ENCODE data around the gene ITGA6.
"Not testable (repeated sequence)": the region's sequence is repeated elsewhere in the genome, so short reads cannot be mapped to it uniquely, and the experiment has no call there.

The ITGA6 gene

GRCh38 chr2:172531309-172531708 is 103.9 kb downstream of the ITGA6 start:
- no peak for DNase-seq

DNA sequence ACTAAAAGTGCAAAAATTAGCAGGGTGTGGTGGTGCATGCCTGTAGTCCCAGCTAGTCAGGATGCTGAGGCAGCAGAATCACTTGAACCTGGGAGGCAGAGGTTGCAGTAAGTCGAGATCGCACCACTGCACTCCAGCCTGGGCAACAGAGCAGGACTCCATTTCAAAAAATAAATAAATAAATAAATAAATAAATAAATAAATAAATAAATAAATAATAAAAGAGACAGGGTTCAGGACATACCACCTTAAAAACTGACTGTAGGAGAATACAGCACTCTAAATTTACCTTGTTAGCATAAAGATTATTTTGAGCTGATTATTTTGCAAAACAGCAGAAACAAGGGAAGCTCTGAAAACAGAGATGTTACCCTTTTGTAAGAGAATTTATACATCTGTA is 105.1 kb downstream of the ITGA6 start:
- not testable (repeated sequence) for DNase-seq

- DNase-seq = no peak
These were observed 106.3 kb downstream of the ITGA6 start for GRCh38 chr2:172533687-172534086.

DNA sequence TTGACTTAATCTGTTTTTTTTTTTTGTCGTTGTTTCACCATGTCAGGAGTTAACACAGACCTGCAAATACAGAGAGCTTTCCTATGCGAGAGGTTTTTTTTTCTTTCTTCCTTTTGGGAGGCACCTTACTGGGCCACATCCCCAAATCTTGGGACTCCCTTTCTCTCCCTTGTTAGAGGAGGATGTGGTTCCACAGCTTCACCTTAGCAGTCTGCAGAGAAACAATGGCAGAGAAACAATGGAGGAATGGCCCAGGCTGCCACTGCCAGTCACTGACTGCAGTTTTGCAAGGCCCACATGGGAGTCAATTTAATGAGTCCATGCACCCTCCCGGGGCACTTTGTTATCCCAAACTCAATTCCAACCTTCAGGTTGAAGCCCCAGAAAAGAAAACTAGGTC is 107.7 kb downstream of the ITGA6 start:
- DNase-seq = no peak

GRCh38 chr2:172537851-172538250 is 110.5 kb downstream of the ITGA6 start:
- DNase-seq = not testable (repeated sequence)

DNA sequence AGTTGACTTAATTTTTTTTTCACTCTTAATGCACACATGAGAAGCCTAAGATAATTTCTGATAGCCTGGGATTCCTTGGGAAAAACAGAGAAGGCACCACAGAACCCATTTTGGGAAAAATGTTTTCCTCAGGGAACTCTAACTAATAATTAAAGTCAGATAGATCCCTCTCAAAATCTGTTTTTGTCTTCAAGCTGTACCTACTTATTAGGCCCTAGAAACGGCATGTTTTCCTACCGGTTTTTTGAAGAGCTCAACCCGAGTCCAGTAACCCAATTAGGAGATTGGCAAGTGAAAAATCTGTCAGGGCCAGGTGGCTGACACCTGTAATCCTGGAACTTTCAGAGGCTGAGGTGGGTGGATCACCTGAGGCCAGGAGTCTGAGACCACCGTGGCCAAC is 112.4 kb downstream of the ITGA6 start:
- DNase-seq = no peak

DNA sequence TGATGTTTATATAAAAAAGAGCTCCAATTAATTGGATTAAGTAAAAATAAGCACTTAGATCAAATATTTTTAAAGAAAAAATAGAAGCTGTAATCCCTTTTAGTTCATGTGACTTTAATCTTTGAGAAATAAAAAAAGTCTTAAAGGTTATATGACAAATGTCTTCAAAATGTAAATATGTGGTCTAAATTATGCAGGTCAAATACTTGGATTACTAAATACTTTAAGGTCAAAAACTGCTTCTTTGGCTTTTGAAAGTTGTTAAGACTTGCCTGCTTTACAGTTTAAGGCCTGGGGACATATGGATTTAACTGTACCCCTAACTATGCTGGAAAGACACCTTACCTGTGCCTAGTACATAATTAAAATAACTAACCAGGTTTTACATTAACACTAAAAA is 113.0 kb downstream of the ITGA6 start:
- no peak for DNase-seq

DNA sequence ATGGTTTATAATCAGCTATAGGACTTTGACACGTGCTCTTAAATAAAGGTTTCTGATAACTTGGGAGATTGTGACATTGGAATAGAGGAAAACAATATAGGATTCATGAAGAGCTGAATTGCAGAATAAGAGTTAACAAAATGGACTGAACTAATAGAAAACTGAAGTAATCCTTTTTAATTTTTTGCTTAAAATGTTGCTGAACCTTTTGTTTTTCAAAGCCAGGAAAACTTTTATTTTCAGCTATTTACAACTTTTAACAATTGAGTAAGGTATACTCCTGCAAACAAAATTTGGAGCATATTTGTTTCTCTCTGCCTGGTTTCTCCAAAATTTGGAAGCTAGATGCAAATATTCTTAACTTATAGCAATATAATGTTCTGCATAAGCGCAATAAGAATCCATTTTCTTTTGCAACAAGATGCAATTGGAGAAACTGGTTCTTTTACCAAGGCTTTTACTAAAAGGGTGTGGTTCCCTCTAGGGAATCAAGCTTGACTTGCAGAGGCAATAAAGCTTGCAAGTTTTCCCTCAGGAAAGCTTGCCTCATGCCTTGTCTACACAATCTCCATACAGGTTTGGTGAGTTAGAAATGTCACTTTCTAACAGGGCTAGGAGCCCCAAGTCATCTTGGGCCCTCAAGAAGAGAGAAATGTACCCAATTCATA is 118.2 kb downstream of the ITGA6 start:
- no peak for DNase-seq

- DNase-seq = no peak
These were observed 121.7 kb downstream of the ITGA6 start for GRCh38 chr2:172549131-172549530.

DNA sequence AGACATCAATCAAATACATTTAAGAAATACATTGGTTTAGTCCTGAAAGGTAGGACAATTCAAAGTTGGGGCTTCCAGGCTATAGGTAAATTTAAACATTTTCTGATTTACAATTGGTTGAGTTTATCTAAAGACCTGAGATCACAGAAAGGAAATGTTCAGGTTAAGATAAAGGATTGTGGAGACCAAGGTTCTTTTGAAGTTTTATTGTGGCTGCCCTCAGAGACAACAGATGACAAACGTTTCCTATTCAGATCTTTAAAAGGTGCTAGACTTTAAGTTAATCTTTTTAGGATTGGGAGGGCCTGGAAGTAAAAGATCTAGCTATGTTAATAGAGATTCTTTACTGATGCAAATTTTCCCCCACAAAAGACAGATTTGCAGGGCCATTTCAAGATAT is 122.4 kb downstream of the ITGA6 start:
- not testable (repeated sequence) for DNase-seq

DNA sequence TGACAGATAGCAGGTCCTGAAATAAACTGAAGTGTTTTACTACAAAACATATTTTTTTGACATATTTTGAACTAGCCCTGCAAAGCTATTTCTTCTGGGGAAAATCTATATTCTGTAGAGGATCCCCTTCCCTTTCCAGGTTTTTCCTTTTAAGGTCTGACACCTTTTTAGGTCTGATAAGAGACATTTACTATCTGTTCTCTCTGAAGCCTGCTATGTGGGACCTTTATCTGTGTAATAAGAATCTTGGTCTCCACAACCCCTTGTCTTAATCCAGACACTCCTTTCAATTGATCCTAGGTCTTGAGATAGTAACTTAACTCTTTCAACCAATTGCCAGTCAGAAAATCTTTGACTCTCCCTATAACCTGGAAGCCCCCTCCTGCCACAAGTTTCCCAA is 123.0 kb downstream of the ITGA6 start:
- DNase-seq = no peak

DNA sequence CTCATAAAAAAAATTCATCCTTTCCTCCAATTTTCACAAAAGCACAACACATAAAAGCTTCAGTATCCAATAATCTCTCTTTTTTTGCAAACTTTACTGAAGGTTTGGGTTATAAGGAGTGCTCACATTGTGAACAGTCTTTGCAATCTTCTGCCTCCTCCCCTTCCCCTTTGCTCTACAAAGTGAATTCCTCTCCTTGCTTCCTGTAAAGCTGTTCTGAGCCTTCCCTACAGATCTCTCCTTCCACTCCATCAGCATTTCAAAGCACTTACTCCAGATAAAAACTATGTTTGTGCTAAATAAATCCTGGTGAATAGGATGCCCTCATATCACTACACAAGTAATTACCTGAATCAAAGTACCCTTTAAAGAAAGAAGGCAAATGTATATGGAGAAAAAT is 123.9 kb downstream of the ITGA6 start:
- DNase-seq = no peak

- DNase-seq = no peak
These were observed 125.3 kb downstream of the ITGA6 start for GRCh38 chr2:172552547-172553291.

GRCh38 chr2:172554352-172555271 is 127.2 kb downstream of the ITGA6 start:
- no peak for DNase-seq

DNA sequence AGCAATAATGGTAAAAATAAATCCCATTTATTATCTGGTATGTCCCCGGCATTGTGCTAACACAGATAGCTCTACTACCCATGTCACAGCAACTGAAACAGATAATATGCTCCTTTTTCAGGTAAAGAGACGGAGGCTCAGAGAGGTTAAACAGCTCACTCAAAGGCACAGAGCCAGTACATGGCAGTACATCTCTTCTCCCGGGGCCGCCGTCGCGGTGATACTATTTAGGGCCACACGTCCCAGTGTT is 127.8 kb downstream of the ITGA6 start:
- DNase-seq = no peak
